SKM-1 treated with dmso at 0.1 percent for 144 hours (cell line): Measurements from ENCODE around the gene CELSR3.
A peak's percentile ranks its signal among the peaks of the same experiment; 100 is the strongest.

ENCODE experiments used
- DNase-seq: peaks from one replicate; lab custom pipeline; 2025; ENCODE audit not compliant: unreplicated experiment; lab: John Stamatoyannopoulos, UW

Gene CELSR3

GRCh38 chr3:48634661-48635221 is 27.9 kb downstream of the CELSR3 start:
- peak; percentile 13 for DNase-seq

- no peak for DNase-seq
Observed at GRCh38 chr3:48633743-48634142, 28.9 kb downstream of the CELSR3 start.

GRCh38 chr3:48633256-48633655 is 29.4 kb downstream of the CELSR3 start:
- DNase-seq: no peak

- no peak for DNase-seq
Observed at GRCh38 chr3:48631516-48632448, 30.9 kb downstream of the CELSR3 start.

- DNase-seq: no peak
Observed at GRCh38 chr3:48630833-48631232, 31.9 kb downstream of the CELSR3 start.

GRCh38 chr3:48630407-48630806 is 32.3 kb downstream of the CELSR3 start:
- DNase-seq: no peak

GRCh38 chr3:48629894-48630293 is 32.8 kb downstream of the CELSR3 start:
- DNase-seq: no peak

GRCh38 chr3:48628277-48629017 is 34.2 kb downstream of the CELSR3 start:
- no peak for DNase-seq

- DNase-seq: no peak
Observed at GRCh38 chr3:48625600-48625999, 37.1 kb downstream of the CELSR3 start.

GRCh38 chr3:48624767-48625166 is 37.9 kb downstream of the CELSR3 start:
- no peak for DNase-seq

GRCh38 chr3:48623851-48624547 is 38.7 kb downstream of the CELSR3 start:
- DNase-seq: no peak

- DNase-seq: no peak
Observed at GRCh38 chr3:48621461-48621869, 41.2 kb downstream of the CELSR3 start, which contains the start of gene TMEM89. Gene TMEM89 (minus strand): TSS chr3:48621769. CDS start chr3:48621756, 13 bp downstream.

GRCh38 chr3:48619541-48620524 is 42.9 kb downstream of the CELSR3 start:
- DNase-seq: no peak

- no peak for DNase-seq
Observed at GRCh38 chr3:48617559-48617958, 45.1 kb downstream of the CELSR3 start.

- DNase-seq: peak; percentile 81
Observed at GRCh38 chr3:48614044-48614443, 48.6 kb downstream of the CELSR3 start.

- no peak for DNase-seq
Observed at GRCh38 chr3:48612309-48612708, 50.4 kb downstream of the CELSR3 start.

- peak; percentile 95 for DNase-seq
Observed at GRCh38 chr3:48609088-48610005, 53.3 kb downstream of the CELSR3 start, which contains the start of gene UQCRC1. Gene UQCRC1 (minus strand): TSS chr3:48609646. CDS start chr3:48609620, 26 bp downstream.

- DNase-seq: no peak
Observed at GRCh38 chr3:48607519-48607918, 55.2 kb downstream of the CELSR3 start.

- no peak for DNase-seq
Observed at GRCh38 chr3:48601622-48601994, 61.1 kb downstream of the CELSR3 start.
